Gastrocnemius medialis (tissue), 4 donors: ENCODE data around the gene NPR2. TPM values are rescaled to one million over a fixed set of nuclear protein-coding genes. Genes with fewer than 3 reads are reported as not detected.
A peak's percentile ranks its signal among the peaks of the same experiment; 100 is the strongest.

ENCODE experiments used
- ATAC-seq, 2 donors: fragments of 150-250 bp; one replicate each; pipeline ENCODE4 v1.9.1; 2016
- DNase-seq, 2 donors: peaks; one replicate each; pipeline ENCODE4 v3.0.0-alpha.2; 2019
- H3K27ac ChIP-seq, 4 donors: fragments of 200-600 bp; sonication (generic); 1 replicate in 1 of 4; 2 replicates in 3 of 4; pipeline ENCODE4 v1.5.1; 2016 to 2018; ENCODE audit warnings: mild to moderate bottlenecking in 2 of 4, moderate library complexity in 1 of 4
- H3K27me3 ChIP-seq, 3 donors: fragments of 200-600 bp; sonication (generic) in 2 of 3; 1 replicate in 1 of 3; 2 replicates in 2 of 3; pipeline versions ENCODE4 v1.5.1 to v1.6.0; 2016 to 2019; ENCODE audit warnings: mild to moderate bottlenecking in 1 of 3, moderate library complexity in 1 of 3
- H3K36me3 ChIP-seq, 2 donors: fragments of 200-600 bp; sonication (generic) in 1 of 2; one replicate each; pipeline ENCODE4 v1.5.1; 2017 to 2018
- H3K4me1 ChIP-seq, 2 donors: fragments of 200-600 bp; sonication (generic) in 1 of 2; one replicate each; pipeline ENCODE4 v1.5.1; 2016 to 2017; ENCODE audit warnings: mild to moderate bottlenecking in 2 of 2
- H3K4me3 ChIP-seq, 4 donors: fragments of 200-600 bp; sonication (generic) in 3 of 4; 1 replicate in 1 of 4; 2 replicates in 3 of 4; pipeline ENCODE4 v1.5.1; 2016 to 2019; ENCODE audit warnings: mild to moderate bottlenecking in 2 of 4
- H3K9me3 ChIP-seq, 3 donors: fragments of 200-600 bp; sonication (generic) in 2 of 3; 1 replicate in 1 of 3; 2 replicates in 2 of 3; pipeline ENCODE4 v1.5.1; 2016 to 2019
- CTCF ChIP-seq, 5 experiments: fragments of 450-650 bp in 3 of 5; fragments of 200-600 bp in 2 of 5; sonication (generic) in 2 of 5; IDR thresholded peaks in 4 of 5; conservative IDR thresholded peaks in 1 of 5; 1 replicate in 4 of 5; 2 replicates in 1 of 5; pipeline ENCODE4 v1.5.1; 2016 to 2019; ENCODE audit warnings: antibody characterized with exemption in 5 of 5, mild to moderate bottlenecking in 3 of 5, moderate library complexity in 3 of 5
- POLR2A ChIP-seq, 2 donors: fragments of 450-650 bp; IDR thresholded peaks; one replicate each; pipeline ENCODE4 v1.6.1; 2017; ENCODE audit warnings: antibody characterized with exemption in 2 of 2, mild to moderate bottlenecking in 2 of 2, moderate library complexity in 2 of 2
- in situ Hi-C, 4 donors: fragments of 200-750 bp; cut with MboI; loops; one replicate each; pipeline versions ENCODE4 v1.15.0 to v1.8.0; 2017; ENCODE audit warnings: low sequenced_read_pairs in 4 of 4
- intact Hi-C: fragments of 100-400 bp; cut with DNase I; formaldehyde crosslinking; loops from one replicate; pipeline ENCODE4 v1.15.1; 2023; ENCODE audit warnings: low total_unique reads
- total RNA-seq, 4 donors: library from RNA; depleted of rRNA; stranded (reverse); fragments of >200 nt; gene quantifications; one replicate each; pipeline versions ENCODE4 v1.1.0 to v1.2.3, GENCODE V29; 2016

The NPR2 gene
- total RNA-seq, 4 donors from 2014 or later, result 12.3 to 19.2 (median 16.3) TPM

- Histone ChIP-seq H3K4me1 (peaks cover 32 to 53% of the 10 kb centered on the region in 2 donors), H3K27me3 (no peaks in the 10 kb centered on the region), H3K4me3 (peak within 1 kb of the TSS; percentile 68 to 96 (median 90)), H3K36me3 (no peaks in the 10 kb centered on the region), H3K9me3 (no peaks in the 10 kb centered on the region), H3K27ac (peak within 1 kb of the TSS; percentile 88 to 98 (median 98))
- TF ChIP-seq CTCF (IDR thresholded peaks at IDR 0.05 in 4 of 5, conservative IDR thresholded peaks at IDR 0.05 in 1 of 5) (no peak), POLR2A (IDR thresholded peaks at IDR 0.05) (peak; percentile 53 to 67)
- DNase-seq (peak; percentile 96 to 97), ATAC-seq (peak; percentile 92 to 93)
- intact Hi-C loops, result loop anchor here (1.0 to 5.0 kb wide), 2 partner anchors 14 to 53 kb away; partner anchors contain the start of gene HINT2
- in situ Hi-C loops, result no loop called here
Measured at GRCh38 chr9:35829084-35829763, 37.8 kb downstream of the NPR2 start, which contains the start of gene TMEM8B. TMEM8B (plus strand) TSS chr9:35829228; CDS start chr9:35829448, 220 bp downstream.

GRCh38 chr9:35829764-35830096 lies 38.3 kb downstream of the NPR2 start:
- in situ Hi-C loops, result no loop called here
- ATAC-seq, result peak in 1 of 2 donors; percentile 2
- intact Hi-C loops, result loop anchor here (1.0 to 5.0 kb wide), 2 partner anchors 14 to 53 kb away; partner anchors contain the start of gene HINT2
- H3K27ac ChIP-seq, result peak overlapping the region; percentile 88 to 98 (median 98)
- peak overlapping the region; percentile 68 to 96 (median 90) for H3K4me3 ChIP-seq
- no peaks in the 10 kb centered on the region for H3K9me3 ChIP-seq
- TF ChIP-seq CTCF (IDR thresholded peaks at IDR 0.05 in 4 of 5, conservative IDR thresholded peaks at IDR 0.05 in 1 of 5) (no peak), POLR2A (IDR thresholded peaks at IDR 0.05) (no peak)
- DNase-seq, result no peak
- no peaks in the 10 kb centered on the region for H3K36me3 ChIP-seq
- no peaks in the 10 kb centered on the region for H3K27me3 ChIP-seq
- H3K4me1 ChIP-seq, result peaks cover 37 to 58% of the 10 kb centered on the region in 2 donors

- ATAC-seq (no peak), DNase-seq (no peak)
- Histone ChIP-seq H3K9me3 (no peaks in the 10 kb centered on the region), H3K4me3 (no peak overlapping the region), H3K4me1 (peaks cover 42 to 70% of the 10 kb centered on the region in 2 donors), H3K36me3 (no peaks in the 10 kb centered on the region), H3K27me3 (no peaks in the 10 kb centered on the region), H3K27ac (no peak overlapping the region)
- intact Hi-C loops (no loop called here), in situ Hi-C loops (no loop called here)
- TF ChIP-seq POLR2A (IDR thresholded peaks at IDR 0.05), result no peak
- TF ChIP-seq CTCF (IDR thresholded peaks at IDR 0.05 in 4 of 5, conservative IDR thresholded peaks at IDR 0.05 in 1 of 5), result no peak
Measured at GRCh38 chr9:35831040-35831439, 39.6 kb downstream of the NPR2 start.

GRCh38 chr9:35832814-35833213 lies 41.4 kb downstream of the NPR2 start:
- no peaks in the 10 kb centered on the region for H3K27me3 ChIP-seq
- H3K4me1 ChIP-seq, result peaks cover 42 to 70% of the 10 kb centered on the region in 2 donors
- no peaks in the 10 kb centered on the region for H3K9me3 ChIP-seq
- intact Hi-C loops, result no loop called here
- in situ Hi-C loops, result no loop called here
- TF ChIP-seq CTCF (IDR thresholded peaks at IDR 0.05 in 4 of 5, conservative IDR thresholded peaks at IDR 0.05 in 1 of 5), result no peak
- no peak for TF ChIP-seq POLR2A (IDR thresholded peaks at IDR 0.05)
- H3K27ac ChIP-seq, result peak overlapping the region; percentile 59 to 75 (median 66)
- DNase-seq, result no peak
- no peak overlapping the region for H3K4me3 ChIP-seq
- no peak for ATAC-seq
- no peaks in the 10 kb centered on the region for H3K36me3 ChIP-seq
